ENCODE results near the gene FGD2. TPM values are rescaled to one million over a fixed set of nuclear protein-coding genes. Genes with fewer than 3 reads are reported as not detected.

The FGD2 gene
- total and polyA plus RNA-seq, 9 of the 15 experiments (the other 6 are each of a cell fraction or from before 2014, with no cell fraction given): 0.09 TPM; not detected in 8

GRCh38 chr6:36962874-36963273 is 42.6 kb upstream of the FGD2 start (continued):
- no peak for TF ChIP-seq ATF6 (CRISPR knock-in tag; IDR thresholded peaks at IDR 0.05)
- no peak for TF ChIP-seq ZNF644 (tag; IDR thresholded peaks at IDR 0.05; ENCODE audit: low read depth)
- no peak for TF ChIP-seq CSDE1 (IDR thresholded peaks at IDR 0.05)
- TF ChIP-seq PRMT5 (CRISPR knock-in tag; IDR thresholded peaks at IDR 0.05): no peak
- no peak for TF ChIP-seq PRPF4 (IDR thresholded peaks at IDR 0.05; ENCODE audit: insufficient read depth, low read depth, low read length, poor library complexity, severe bottlenecking)
- TF ChIP-seq XRCC5 (IDR thresholded peaks at IDR 0.05; ENCODE audit: low read depth, low read length): no peak
- TF ChIP-seq HDGF (IDR thresholded peaks at IDR 0.05): no peak
- no peak for TF ChIP-seq GATAD2B (IDR thresholded peaks at IDR 0.05; ENCODE audit: borderline replicate concordance)
- no peak for TF ChIP-seq TCF3 (CRISPR knock-in tag; IDR thresholded peaks at IDR 0.05)
- TF ChIP-seq ZNF766 (CRISPR knock-in tag; conservative IDR thresholded peaks at IDR 0.05): no peak
- no peak for TF ChIP-seq ZBTB49 (CRISPR knock-in tag; IDR thresholded peaks at IDR 0.05; ENCODE audit: borderline replicate concordance)
- no peak for TF ChIP-seq NR2C2 (CRISPR knock-in tag; IDR thresholded peaks at IDR 0.05)
- TF ChIP-seq NR2C2 (tag; IDR thresholded peaks at IDR 0.05): no peak
- TF ChIP-seq CUX1 (CRISPR knock-in tag; IDR thresholded peaks at IDR 0.05): no peak
- TF ChIP-seq SMAD2 (IDR thresholded peaks at IDR 0.05; ENCODE audit: low read depth, low read length): no peak
- no peak for TF ChIP-seq BHLHE40 (IDR thresholded peaks at IDR 0.05; ENCODE audit: low read length)
- no peak for TF ChIP-seq SRSF9 (IDR thresholded peaks at IDR 0.05; ENCODE audit: borderline replicate concordance, low read depth, low read length)
- TF ChIP-seq ZNF41 (CRISPR knock-in tag; conservative IDR thresholded peaks at IDR 0.05): no peak
- TF ChIP-seq BDP1 (IDR thresholded peaks at IDR 0.05; ENCODE audit: insufficient read depth, insufficient read length): no peak
- TF ChIP-seq HDAC6 (IDR thresholded peaks at IDR 0.05; ENCODE audit: low read depth, low read length): no peak
- TF ChIP-seq SLC30A9 (CRISPR knock-in tag; IDR thresholded peaks at IDR 0.05): no peak
- peak; percentile 48; the same call in 1 of the 2 replicates for TF ChIP-seq GABPB1 (CRISPR knock-in tag; IDR thresholded peaks at IDR 0.05)
